ENCODE results near the gene SMG5.

SMG5 gene

GRCh38 chr1:156305215-156305614 lies 22.6 kb upstream of the SMG5 start:
- Histone ChIP-seq H3K9me2 (replicated peaks; ENCODE audit: insufficient read depth, low read length) (no peaks in the 10 kb centered on the region), H3K9me3 (ENCODE audit: insufficient read depth, low read length) (no peaks in the 10 kb centered on the region), H3K79me2 (ENCODE audit: insufficient read depth, low read length) (no peaks in the 10 kb centered on the region), H3F3A (ENCODE audit: insufficient read depth) (peaks cover 20% of the 10 kb centered on the region; the same call in 1 of the 2 replicates), H3K27ac (ENCODE audit: low read depth, low read length) (no peak overlapping the region), H3K4me3 (ENCODE audit: insufficient read depth, low read length, poor library complexity, severe bottlenecking) (no peak overlapping the region), H4K20me1 (ENCODE audit: low read depth, low read length) (no peaks in the 10 kb centered on the region), H2AFZ (ENCODE audit: low read depth, low read length, severe bottlenecking) (no peak overlapping the region), H3K9ac (ENCODE audit: low read length) (no peak overlapping the region), H3K36me3 (ENCODE audit: low read length) (peaks cover 21% of the 10 kb centered on the region; the same call in 1 of the 2 replicates), H3K4me2 (ENCODE audit: low read depth, low read length, poor library complexity, severe bottlenecking) (no peak overlapping the region), H3K27me3 (ENCODE audit: low read length) (no peaks in the 10 kb centered on the region)
- TF ChIP-seq CTCF (IDR thresholded peaks at IDR 0.05; ENCODE audit: insufficient read depth, low read length, poor library complexity, severe bottlenecking), result no peak
- no peak for TF ChIP-seq EZH2phosphoT487 (conservative IDR thresholded peaks at IDR 0.05; ENCODE audit: low read length)

- no peak overlapping the region for H2AFZ ChIP-seq (ENCODE audit: low read depth, low read length, severe bottlenecking)
- no peak overlapping the region for H3K4me2 ChIP-seq (ENCODE audit: low read depth, low read length, poor library complexity, severe bottlenecking)
- no peaks in the 10 kb centered on the region for H3K9me2 ChIP-seq (replicated peaks; ENCODE audit: insufficient read depth, low read length)
- H3K27me3 ChIP-seq (ENCODE audit: low read length), result no peaks in the 10 kb centered on the region
- H3K9me3 ChIP-seq (ENCODE audit: insufficient read depth, low read length), result no peaks in the 10 kb centered on the region
- H3K27ac ChIP-seq (ENCODE audit: low read depth, low read length), result no peak overlapping the region
- TF ChIP-seq EZH2phosphoT487 (conservative IDR thresholded peaks at IDR 0.05; ENCODE audit: low read length), result no peak
- TF ChIP-seq CTCF (IDR thresholded peaks at IDR 0.05; ENCODE audit: insufficient read depth, low read length, poor library complexity, severe bottlenecking), result no peak
- no peak overlapping the region for H3K4me3 ChIP-seq (ENCODE audit: insufficient read depth, low read length, poor library complexity, severe bottlenecking)
- H3K36me3 ChIP-seq (ENCODE audit: low read length), result peaks cover 8% of the 10 kb centered on the region; the same call in 1 of the 2 replicates
- peaks cover 17% of the 10 kb centered on the region; the same call in 1 of the 2 replicates for H3F3A ChIP-seq (ENCODE audit: insufficient read depth)
- no peak overlapping the region for H3K9ac ChIP-seq (ENCODE audit: low read length)
- H4K20me1 ChIP-seq (ENCODE audit: low read depth, low read length), result no peaks in the 10 kb centered on the region
- H3K79me2 ChIP-seq (ENCODE audit: insufficient read depth, low read length), result no peaks in the 10 kb centered on the region
These were observed 20.6 kb upstream of the SMG5 start for GRCh38 chr1:156303241-156303640.

- no peaks in the 10 kb centered on the region for H3K9me2 ChIP-seq (replicated peaks; ENCODE audit: insufficient read depth, low read length)
- no peaks in the 10 kb centered on the region for H4K20me1 ChIP-seq (ENCODE audit: low read depth, low read length)
- H3K27ac ChIP-seq (ENCODE audit: low read depth, low read length), result no peak within 1 kb of the TSS
- H3K4me2 ChIP-seq (ENCODE audit: low read depth, low read length, poor library complexity, severe bottlenecking), result no peak within 1 kb of the TSS
- H3K9ac ChIP-seq (ENCODE audit: low read length), result no peak within 1 kb of the TSS
- no peak within 1 kb of the TSS for H3K4me3 ChIP-seq (ENCODE audit: insufficient read depth, low read length, poor library complexity, severe bottlenecking)
- no peaks in the 10 kb centered on the region for H3K27me3 ChIP-seq (ENCODE audit: low read length)
- no peak within 1 kb of the TSS for H2AFZ ChIP-seq (ENCODE audit: low read depth, low read length, severe bottlenecking)
- TF ChIP-seq EZH2phosphoT487 (conservative IDR thresholded peaks at IDR 0.05; ENCODE audit: low read length), result no peak
- no peak for TF ChIP-seq CTCF (IDR thresholded peaks at IDR 0.05; ENCODE audit: insufficient read depth, low read length, poor library complexity, severe bottlenecking)
- no peaks in the 10 kb centered on the region for H3K9me3 ChIP-seq (ENCODE audit: insufficient read depth, low read length)
- H3K36me3 ChIP-seq (ENCODE audit: low read length), result no peaks in the 10 kb centered on the region
- peaks cover 8% of the 10 kb centered on the region; the same call in 1 of the 2 replicates for H3F3A ChIP-seq (ENCODE audit: insufficient read depth)
- no peaks in the 10 kb centered on the region for H3K79me2 ChIP-seq (ENCODE audit: insufficient read depth, low read length)
These were observed 16.3 kb upstream of the SMG5 start, which contains the start of gene VHLL for GRCh38 chr1:156298852-156299357. Gene VHLL, minus strand, starts transcription at chr1:156299307. Its CDS starts 118 bp downstream, at chr1:156299189.

Measured in SU-DHL-6 (cell line).